T47D (cell line): ENCODE results near the gene NUP205.
A peak's percentile ranks its signal among the peaks of the same experiment; 100 is the strongest.

ENCODE experiments used
- DNase-seq, 2 experiments: peaks; one replicate each; pipeline versions ENCODE4 v3.0.0 to v3.0.0-alpha.2; 2011 to 2012; ENCODE audit warnings: low read depth in 1 of 2, low spot score in 1 of 2
- JUND ChIP-seq: IDR thresholded peaks from 2 replicates; pipeline ENCODE4 v1.6.1; 2012; ENCODE audit warnings: low read depth
- in situ Hi-C: cut with HindIII; loops from 2 replicates; pipeline ENCODE4 v1.10.0; 2016; ENCODE audit warnings: low sequenced_read_pairs, low pct_unique_long_range_greater_than_20kb

The NUP205 gene

GRCh38 chr7:135519233-135519688 is 38.5 kb upstream of the NUP205 start:
- in situ Hi-C loops, result no loop called here
- TF ChIP-seq JUND, result no peak
- peak in 1 of 2 experiments; percentile 2 for DNase-seq

- no peak for TF ChIP-seq JUND
- in situ Hi-C loops, result no loop called here
- peak in 1 of 2 experiments; percentile 44 for DNase-seq
Observed at GRCh38 chr7:135519871-135520270, 37.8 kb upstream of the NUP205 start.

GRCh38 chr7:135522509-135522908 is 35.2 kb upstream of the NUP205 start:
- in situ Hi-C loops, result no loop called here
- no peak for DNase-seq
- no peak for TF ChIP-seq JUND

GRCh38 chr7:135523146-135523545 is 34.6 kb upstream of the NUP205 start:
- no peak for DNase-seq
- TF ChIP-seq JUND, result no peak
- in situ Hi-C loops, result no loop called here

- TF ChIP-seq JUND, result no peak
- DNase-seq, result no peak
- in situ Hi-C loops, result no loop called here
Observed at GRCh38 chr7:135525426-135525825, 32.3 kb upstream of the NUP205 start.

GRCh38 chr7:135527025-135527424 is 30.7 kb upstream of the NUP205 start:
- DNase-seq, result no peak
- no peak for TF ChIP-seq JUND
- in situ Hi-C loops, result no loop called here

GRCh38 chr7:135536150-135536549 is 21.6 kb upstream of the NUP205 start:
- no peak for DNase-seq
- no peak for TF ChIP-seq JUND
- in situ Hi-C loops, result no loop called here

GRCh38 chr7:135537453-135537852 is 20.3 kb upstream of the NUP205 start:
- in situ Hi-C loops, result no loop called here
- TF ChIP-seq JUND, result no peak
- no peak for DNase-seq

- in situ Hi-C loops, result no loop called here
- DNase-seq, result peak in 1 of 2 experiments; percentile 39
- no peak for TF ChIP-seq JUND
Observed at GRCh38 chr7:135537905-135538304, 19.8 kb upstream of the NUP205 start.

- TF ChIP-seq JUND, result no peak
- in situ Hi-C loops, result no loop called here
- DNase-seq, result no peak
Observed at GRCh38 chr7:135538376-135538775, 19.3 kb upstream of the NUP205 start.

- in situ Hi-C loops, result no loop called here
Observed at GRCh38 chr7:135539629-135540028, 18.1 kb upstream of the NUP205 start.

GRCh38 chr7:135541029-135541428 is 16.7 kb upstream of the NUP205 start:
- no peak for DNase-seq
- no peak for TF ChIP-seq JUND
- in situ Hi-C loops, result no loop called here

More at GRCh38 chr7:135539629-135540028, 18.1 kb upstream of the NUP205 start:
- peak in 1 of 2 experiments; percentile 36 for DNase-seq
- no peak for TF ChIP-seq JUND

- DNase-seq, result no peak
- in situ Hi-C loops, result no loop called here
- no peak for TF ChIP-seq JUND
Observed at GRCh38 chr7:135550196-135550595, 7.5 kb upstream of the NUP205 start.

GRCh38 chr7:135552148-135552547 is 5.6 kb upstream of the NUP205 start:
- no peak for DNase-seq
- in situ Hi-C loops, result no loop called here

GRCh38 chr7:135553346-135553745 is 4.4 kb upstream of the NUP205 start:
- TF ChIP-seq JUND, result no peak
- in situ Hi-C loops, result no loop called here
- DNase-seq, result no peak

More at GRCh38 chr7:135552148-135552547, 5.6 kb upstream of the NUP205 start:
- no peak for TF ChIP-seq JUND
